Activated naive CD4-positive, alpha-beta T cell treated with anti-CD3 and anti-CD28 coated beads for 36 hours (primary cell): ENCODE data around the gene CHSY1. TPM values are rescaled to one million over a fixed set of nuclear protein-coding genes. Genes with fewer than 3 reads are reported as not detected.

Source experiments
- CTCF ChIA-PET: fragments of 350-600 bp; sonication (Branson Sonifier 250); formaldehyde crosslinking; loops from one replicate; lab custom pipeline; 2021; ENCODE audit warnings: antibody characterized with exemption; lab: Charles Lee
- DNase-seq: peaks from one replicate; pipeline ENCODE4 v3.0.0-alpha.2; 2020
- H3K27ac Mint-ChIP-seq: one replicate; pipeline ENCODE4 v1.8.0; 2021; ENCODE audit warnings: mild to moderate bottlenecking, mixed read lengths
- H3K27me3 Mint-ChIP-seq: one replicate; pipeline ENCODE4 v1.8.0; 2021; ENCODE audit warnings: low read depth, mixed read lengths
- H3K36me3 Mint-ChIP-seq: one replicate; pipeline ENCODE4 v1.8.0; 2021; ENCODE audit warnings: low read depth, mixed read lengths
- H3K4me1 Mint-ChIP-seq: one replicate; pipeline ENCODE4 v1.8.0; 2021; ENCODE audit warnings: low read depth, mixed read lengths
- H3K4me3 Mint-ChIP-seq: one replicate; pipeline ENCODE4 v1.8.0; 2021; ENCODE audit warnings: mild to moderate bottlenecking, moderate library complexity, mixed read lengths
- H3K9me3 Mint-ChIP-seq: one replicate; pipeline ENCODE4 v1.8.0; 2021; ENCODE audit warnings: mixed read lengths
- intact Hi-C: fragments of 100-400 bp; cut with micrococcal nuclease; formaldehyde crosslinking; loops from one replicate; pipeline ENCODE4 v1.15.1; 2023
- total RNA-seq, 2 experiments: library from RNA; stranded (reverse); gene quantifications; one replicate each; pipeline ENCODE4 v1.2.3, GENCODE V29; 2021

The CHSY1 gene
- total RNA-seq, 2 experiments from 2014 or later: 19.5 to 21.8 TPM

DNA sequence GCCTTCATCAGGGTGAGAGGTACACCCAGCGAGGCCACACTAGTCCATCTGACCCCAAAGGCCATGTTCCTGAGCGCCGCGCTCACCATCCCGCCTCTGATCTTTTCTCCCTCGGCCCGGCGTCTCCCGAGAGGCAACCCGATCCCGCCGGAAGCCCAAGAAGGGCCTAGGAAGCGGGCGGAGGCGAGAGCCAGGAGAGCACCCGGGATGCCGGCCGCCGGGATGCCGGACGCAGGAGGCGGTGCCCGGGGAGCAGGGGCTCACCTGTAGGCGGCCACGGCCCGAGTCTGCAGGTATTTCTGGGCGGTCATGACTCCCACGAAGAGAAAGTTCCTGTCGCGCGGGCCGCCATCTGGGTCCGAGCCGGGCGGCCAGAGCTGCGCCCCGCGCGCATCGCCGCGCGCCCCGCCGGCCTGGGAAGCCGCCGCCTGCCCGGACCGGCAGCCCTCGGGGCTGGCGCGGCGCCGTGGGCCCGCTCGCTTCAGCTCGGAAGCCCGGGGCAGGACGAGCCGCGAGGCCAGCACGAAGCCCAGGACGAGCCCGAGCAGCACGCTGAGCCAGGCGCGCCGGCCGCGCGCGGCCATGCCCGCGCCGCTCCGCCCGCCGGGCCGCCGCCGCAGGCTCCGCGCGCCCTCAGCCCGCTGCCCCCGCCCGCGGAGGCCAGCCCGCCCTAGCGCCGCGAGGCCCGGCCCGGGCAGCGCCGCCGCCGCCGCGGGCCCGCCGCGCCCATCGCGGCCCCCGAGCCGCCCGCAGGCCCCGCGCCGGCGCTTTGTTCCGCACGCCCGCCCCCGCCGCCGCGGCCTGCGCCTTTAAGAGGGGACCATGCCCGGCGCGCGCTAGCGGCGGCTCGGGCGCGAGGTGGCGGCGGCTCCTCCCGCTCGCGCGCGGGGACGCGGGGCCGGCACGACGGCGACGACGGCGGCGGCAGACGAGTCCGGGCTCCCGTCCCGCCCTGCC lies 697 bp downstream of the CHSY1 start:
- peak; percentile 17 for DNase-seq
- Mint-ChIP-seq H3K4me3 (peak overlapping the region; percentile 90), H3K9me3 (no peaks in the 10 kb centered on the region), H3K4me1 (peaks cover 69% of the 10 kb centered on the region), H3K36me3 (peaks cover 7% of the 10 kb centered on the region), H3K27ac (peak overlapping the region; percentile 88), H3K27me3 (no peaks in the 10 kb centered on the region)
- intact Hi-C loops: loop anchor here (2.0 kb wide), 1 partner anchor 44 kb away; the partner anchor contains the start of gene SNRPA1
- CTCF ChIA-PET: interaction anchor here (0.6 to 1.7 kb wide), 3 partner anchors 46 to 180 kb away, joined by 3 to 5 read pairs (median 5); no protein-coding TSS in a partner anchor

- peaks cover 7% of the 10 kb centered on the region for H3K36me3 Mint-ChIP-seq
- H3K9me3 Mint-ChIP-seq: no peaks in the 10 kb centered on the region
- no peak for DNase-seq
- no peaks in the 10 kb centered on the region for H3K27me3 Mint-ChIP-seq
- CTCF ChIA-PET: interaction anchor here (0.7 to 1.7 kb wide), 2 partner anchors 28 to 129 kb away, joined by 3 to 5 read pairs; no protein-coding TSS in a partner anchor
- peak overlapping the region; percentile 90 for H3K4me3 Mint-ChIP-seq
- peak overlapping the region; percentile 88 for H3K27ac Mint-ChIP-seq
- peaks cover 73% of the 10 kb centered on the region for H3K4me1 Mint-ChIP-seq
- intact Hi-C loops: loop anchor here (2.0 kb wide), 1 partner anchor 44 kb away; the partner anchor contains the start of gene SNRPA1
Observed at GRCh38 chr15:101250341-101250831, 1.5 kb downstream of the CHSY1 start.

- no peak overlapping the region for H3K4me3 Mint-ChIP-seq
- H3K9me3 Mint-ChIP-seq: no peaks in the 10 kb centered on the region
- H3K27me3 Mint-ChIP-seq: no peaks in the 10 kb centered on the region
- peaks cover 82% of the 10 kb centered on the region for H3K4me1 Mint-ChIP-seq
- H3K27ac Mint-ChIP-seq: no peak overlapping the region
- intact Hi-C loops: loop anchor here (5.0 kb wide), 1 partner anchor 331 kb away; the partner anchor contains the start of gene LRRK1
- DNase-seq: peak; percentile 37
- CTCF ChIA-PET: interaction anchor here (0.6 to 2.3 kb wide), 9 partner anchors 10 to 683 kb away, joined by 3 to 17 read pairs (median 3); no protein-coding TSS in a partner anchor
- peaks cover 10% of the 10 kb centered on the region for H3K36me3 Mint-ChIP-seq
Observed at GRCh38 chr15:101248274-101248673, 3.6 kb downstream of the CHSY1 start.

- H3K27ac Mint-ChIP-seq: peak overlapping the region; percentile 15
- no peak overlapping the region for H3K4me3 Mint-ChIP-seq
- intact Hi-C loops: loop anchor here (5.0 kb wide), 1 partner anchor 330 kb away; the partner anchor contains the start of gene LRRK1
- CTCF ChIA-PET: interaction anchor here (0.6 to 2.3 kb wide), 11 partner anchors 11 to 239 kb away, joined by 3 to 17 read pairs (median 3); no protein-coding TSS in a partner anchor
- H3K9me3 Mint-ChIP-seq: no peaks in the 10 kb centered on the region
- no peaks in the 10 kb centered on the region for H3K27me3 Mint-ChIP-seq
- peaks cover 84% of the 10 kb centered on the region for H3K4me1 Mint-ChIP-seq
- peaks cover 12% of the 10 kb centered on the region for H3K36me3 Mint-ChIP-seq
- no peak for DNase-seq
Observed at GRCh38 chr15:101246824-101247745, 4.8 kb downstream of the CHSY1 start.

GRCh38 chr15:101246391-101246790 lies 5.5 kb downstream of the CHSY1 start:
- Mint-ChIP-seq H3K36me3 (peaks cover 14% of the 10 kb centered on the region), H3K9me3 (no peaks in the 10 kb centered on the region)
- CTCF ChIA-PET: interaction anchor here (1.0 to 2.3 kb wide), 5 partner anchors 12 to 238 kb away, joined by 3 to 17 read pairs (median 5); no protein-coding TSS in a partner anchor

GRCh38 chr15:101244889-101245668 lies 6.8 kb downstream of the CHSY1 start:
- Mint-ChIP-seq H3K36me3 (peaks cover 14% of the 10 kb centered on the region), H3K9me3 (no peaks in the 10 kb centered on the region), H3K27me3 (no peaks in the 10 kb centered on the region), H3K4me1 (peaks cover 87% of the 10 kb centered on the region), H3K27ac (no peak overlapping the region), H3K4me3 (no peak overlapping the region)
- no peak for DNase-seq
- intact Hi-C loops: loop anchor here (5.0 kb wide), 2 partner anchors 328 to 648 kb away; partner anchors contain the start of gene LRRK1
- CTCF ChIA-PET: interaction anchor here (0.8 to 1.5 kb wide), 7 partner anchors 9 to 237 kb away, joined by 3 to 4 read pairs (median 3); no protein-coding TSS in a partner anchor

More at GRCh38 chr15:101246391-101246790, 5.5 kb downstream of the CHSY1 start:
- Mint-ChIP-seq H3K4me3 (no peak overlapping the region), H3K27ac (peak overlapping the region; percentile 19), H3K27me3 (no peaks in the 10 kb centered on the region), H3K4me1 (peaks cover 89% of the 10 kb centered on the region)
- intact Hi-C loops: loop anchor here (5.0 kb wide), 1 partner anchor 329 kb away; the partner anchor contains the start of gene LRRK1
- DNase-seq: no peak

- intact Hi-C loops: loop anchor here (5.0 kb wide), 1 partner anchor 647 kb away; no protein-coding TSS in a partner anchor
- no peaks in the 10 kb centered on the region for H3K27me3 Mint-ChIP-seq
- peaks cover 14% of the 10 kb centered on the region for H3K36me3 Mint-ChIP-seq
- peak; percentile 23 for DNase-seq
- peak overlapping the region; percentile 4 for H3K4me3 Mint-ChIP-seq
- H3K27ac Mint-ChIP-seq: no peak overlapping the region
- CTCF ChIA-PET: interaction anchor here (0.8 to 1.5 kb wide), 7 partner anchors 8 to 236 kb away, joined by 3 to 6 read pairs (median 4); no protein-coding TSS in a partner anchor
- peaks cover 87% of the 10 kb centered on the region for H3K4me1 Mint-ChIP-seq
- H3K9me3 Mint-ChIP-seq: no peaks in the 10 kb centered on the region
Observed at GRCh38 chr15:101244036-101244781, 7.6 kb downstream of the CHSY1 start.

DNA sequence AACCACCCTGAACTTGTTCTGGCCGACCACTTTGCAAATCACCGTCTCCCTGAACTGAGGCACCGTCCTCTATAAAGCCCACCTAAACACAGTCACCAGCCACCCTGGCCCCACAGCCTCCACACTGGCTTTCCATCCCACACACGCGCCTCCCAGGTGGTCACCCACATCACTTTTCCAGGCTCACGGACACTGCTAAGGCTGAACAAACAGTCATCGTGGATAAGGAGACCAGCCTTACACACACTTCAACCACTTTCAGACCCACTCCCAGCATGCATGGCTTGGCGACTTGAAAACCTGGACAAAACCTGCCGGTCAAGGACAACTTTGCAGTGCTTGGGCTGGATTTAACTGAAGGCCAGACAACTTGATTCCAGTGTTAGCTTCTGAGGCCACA lies 8.4 kb downstream of the CHSY1 start:
- Mint-ChIP-seq H3K27ac (peak overlapping the region; percentile 22), H3K4me1 (peaks cover 89% of the 10 kb centered on the region), H3K4me3 (no peak overlapping the region), H3K9me3 (no peaks in the 10 kb centered on the region), H3K27me3 (no peaks in the 10 kb centered on the region), H3K36me3 (peaks cover 12% of the 10 kb centered on the region)
- intact Hi-C loops: loop anchor here (2.0 to 5.0 kb wide), 3 partner anchors 15 to 646 kb away; no protein-coding TSS in a partner anchor
- CTCF ChIA-PET: interaction anchor here (0.7 to 1.5 kb wide), 5 partner anchors 15 to 235 kb away, joined by 3 to 6 read pairs (median 4); no protein-coding TSS in a partner anchor
- DNase-seq: no peak

DNA sequence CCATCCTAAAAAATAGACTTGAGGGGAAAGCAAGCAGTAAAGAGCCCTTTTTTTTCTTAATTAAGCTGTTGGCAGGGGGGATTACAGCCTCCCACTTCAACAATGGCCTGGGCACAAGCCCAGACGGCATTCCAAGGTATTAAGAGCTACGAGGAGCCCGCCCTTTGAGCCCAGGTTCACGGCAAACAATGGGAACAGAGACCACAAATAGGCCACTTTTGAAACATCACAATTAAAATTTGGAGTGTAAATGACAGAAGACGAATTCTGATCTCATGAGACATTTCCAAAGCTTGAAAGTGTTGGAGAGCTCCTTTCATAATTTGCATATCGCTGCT lies 8.9 kb downstream of the CHSY1 start:
- Mint-ChIP-seq H3K4me3 (no peak overlapping the region), H3K4me1 (peaks cover 84% of the 10 kb centered on the region), H3K36me3 (peaks cover 12% of the 10 kb centered on the region), H3K27ac (peak overlapping the region; percentile 76), H3K9me3 (no peaks in the 10 kb centered on the region), H3K27me3 (no peaks in the 10 kb centered on the region)
- DNase-seq: no peak
- CTCF ChIA-PET: interaction anchor here (0.7 to 1.5 kb wide), 4 partner anchors 24 to 234 kb away, joined by 3 to 6 read pairs (median 4); no protein-coding TSS in a partner anchor
- intact Hi-C loops: loop anchor here (1.0 to 5.0 kb wide), 5 partner anchors 14 to 646 kb away; no protein-coding TSS in a partner anchor
